Vagina (tissue), 2 donors: ENCODE measurements around the gene ST7.

Source experiments
- POLR2A ChIP-seq, 2 donors: fragments of 450-650 bp; IDR thresholded peaks; one replicate each; pipeline ENCODE4 v1.6.1; 2017; ENCODE audit warnings: antibody characterized with exemption in 2 of 2, mild to moderate bottlenecking in 2 of 2, moderate library complexity in 2 of 2
- POLR2AphosphoS5 ChIP-seq, 2 donors: sonication (generic); formaldehyde crosslinking; IDR thresholded peaks; one replicate each; pipeline ENCODE4 v1.9.0; 2017; ENCODE audit warnings: antibody characterized with exemption in 2 of 2, mild to moderate bottlenecking in 2 of 2, low read depth in 1 of 2; ENCODE audit not compliant: insufficient read depth in 1 of 2
- TF ChIP-seq, protein P1 (sequence below), 3 experiments: fragments of 450-650 bp in 2 of 3; fragments of 200-600 bp in 1 of 3; sonication (generic) in 1 of 3; IDR thresholded peaks; one replicate each; pipeline ENCODE4 v1.5.1; 2017 to 2019; ENCODE audit warnings: antibody characterized with exemption in 3 of 3, mild to moderate bottlenecking in 2 of 3, moderate library complexity in 2 of 3

DNA sequence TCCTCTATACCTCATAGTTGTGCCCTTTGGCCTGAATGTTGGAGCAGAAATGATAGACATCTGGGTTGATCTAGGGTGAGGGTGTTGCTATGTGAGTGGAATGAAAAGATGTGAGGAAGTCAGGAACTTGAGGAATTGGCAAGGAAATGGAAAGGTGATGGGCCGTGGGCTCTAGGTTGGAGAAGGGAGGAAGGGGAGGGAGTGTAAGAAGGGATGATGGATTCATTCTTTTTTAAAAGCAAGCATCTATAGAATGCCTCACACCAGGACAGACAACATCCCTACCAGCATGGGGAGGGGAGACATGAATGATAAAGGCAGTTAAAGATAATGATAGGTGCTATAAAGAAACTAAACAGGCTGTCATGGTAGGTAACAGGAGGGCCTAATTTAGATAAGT lies 201.4 kb downstream of the ST7 start:
- TF ChIP-seq, protein P1, sequence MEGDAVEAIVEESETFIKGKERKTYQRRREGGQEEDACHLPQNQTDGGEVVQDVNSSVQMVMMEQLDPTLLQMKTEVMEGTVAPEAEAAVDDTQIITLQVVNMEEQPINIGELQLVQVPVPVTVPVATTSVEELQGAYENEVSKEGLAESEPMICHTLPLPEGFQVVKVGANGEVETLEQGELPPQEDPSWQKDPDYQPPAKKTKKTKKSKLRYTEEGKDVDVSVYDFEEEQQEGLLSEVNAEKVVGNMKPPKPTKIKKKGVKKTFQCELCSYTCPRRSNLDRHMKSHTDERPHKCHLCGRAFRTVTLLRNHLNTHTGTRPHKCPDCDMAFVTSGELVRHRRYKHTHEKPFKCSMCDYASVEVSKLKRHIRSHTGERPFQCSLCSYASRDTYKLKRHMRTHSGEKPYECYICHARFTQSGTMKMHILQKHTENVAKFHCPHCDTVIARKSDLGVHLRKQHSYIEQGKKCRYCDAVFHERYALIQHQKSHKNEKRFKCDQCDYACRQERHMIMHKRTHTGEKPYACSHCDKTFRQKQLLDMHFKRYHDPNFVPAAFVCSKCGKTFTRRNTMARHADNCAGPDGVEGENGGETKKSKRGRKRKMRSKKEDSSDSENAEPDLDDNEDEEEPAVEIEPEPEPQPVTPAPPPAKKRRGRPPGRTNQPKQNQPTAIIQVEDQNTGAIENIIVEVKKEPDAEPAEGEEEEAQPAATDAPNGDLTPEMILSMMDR (IDR thresholded peaks at IDR 0.05): no peak
- no peak for TF ChIP-seq POLR2AphosphoS5 (IDR thresholded peaks at IDR 0.05; ENCODE audit: insufficient read depth in 1 of 2, low read depth in 1 of 2)
- TF ChIP-seq POLR2A (IDR thresholded peaks at IDR 0.05): no peak
